K562 (cell line): ENCODE measurements around the gene RNF26. TPM values are rescaled to one million over a fixed set of nuclear protein-coding genes. Genes with fewer than 3 reads are reported as not detected.

Experiments
- ARID1B ChIP-seq: fragments of 450-650 bp; IDR thresholded peaks from 2 replicates; pipeline ENCODE4 v1.6.1; 2016; ENCODE audit warnings: antibody characterized with exemption, mild to moderate bottlenecking, inconsistent platforms
- BACH1 ChIP-seq: fragments of 200-800 bp; sonication (Bioruptor generic); IDR thresholded peaks from 2 replicates; pipeline ENCODE4 v1.6.1; 2016; ENCODE audit warnings: missing genetic modification characterization, missing compliant biosample characterization
- CHD2 ChIP-seq: IDR thresholded peaks from 2 replicates; pipeline ENCODE4 v1.6.1; 2011; ENCODE audit warnings: low read depth, low read length
- CREB3 ChIP-seq: fragments of 450-650 bp; conservative IDR thresholded peaks from 2 replicates; pipeline ENCODE4 v1.6.1; 2016; ENCODE audit warnings: missing genetic modification characterization, low read depth, mild to moderate bottlenecking, missing compliant biosample characterization, moderate library complexity
- FUS ChIP-seq: fragments of 200-400 bp; formaldehyde crosslinking; optimal IDR thresholded peaks from 2 replicates; pipeline ENCODE3; 2017; ENCODE audit warnings: low read depth, low read length
- KAT7 ChIP-seq: sonication (generic); formaldehyde crosslinking; IDR thresholded peaks from 2 replicates; pipeline ENCODE4 v1.8.0; 2022; ENCODE audit warnings: missing genetic modification reagents, mild to moderate bottlenecking, borderline replicate concordance
- PRMT5 ChIP-seq: sonication (generic); formaldehyde crosslinking; IDR thresholded peaks from 2 replicates; pipeline ENCODE4 v1.5.0; 2020; ENCODE audit warnings: missing genetic modification reagents
- RB1 ChIP-seq: fragments of 450-650 bp; IDR thresholded peaks from 2 replicates; pipeline ENCODE4 v1.6.1; 2017; ENCODE audit warnings: low read depth, mild to moderate bottlenecking
- TARDBP ChIP-seq: fragments of 450-650 bp; IDR thresholded peaks from 2 replicates; pipeline ENCODE4 v1.6.1; 2016
- ZNF174 ChIP-seq: fragments of 250-450 bp; sonication (Bioruptor Pico); IDR thresholded peaks from 2 replicates; pipeline ENCODE4 v1.4.0; 2020; ENCODE audit warnings: mild to moderate bottlenecking
- ZNF79 ChIP-seq: fragments of 250-450 bp; sonication (Bioruptor Pico); IDR thresholded peaks from 2 replicates; pipeline ENCODE4 v1.4.0; 2020; ENCODE audit warnings: low read depth, mild to moderate bottlenecking, moderate library complexity
- polyA plus RNA-seq, 8 experiments: library from polyadenylated mRNA; depleted of rRNA in 4 of 8; stranded (reverse) in 5 of 8; unstranded in 3 of 8; fragments of >200 nt; fragmentation: Nextera tagmentation in 2 of 8; fragmentation: Illumina TruSeq in 1 of 8; extraction: Ambion mirVana in 2 of 8; extraction: Trizol in 1 of 8; gene quantifications; 2 replicates each; pipeline versions ENCODE4 v1.2.1 to v1.2.3, GENCODE V29; 2011 to 2014; ENCODE audit warnings: inconsistent platforms in 1 of 8, missing spikeins in 1 of 8
- total RNA-seq, 7 experiments: library from RNA; depleted of rRNA in 6 of 7; stranded (reverse); fragments of >200 nt in 6 of 7; fragmentation: Illumina TruSeq in 2 of 7; extraction: Trizol in 2 of 7; gene quantifications; 2 replicates each; pipeline versions ENCODE4 v1.2.1 to v1.2.3, GENCODE V29; 2011 to 2021; ENCODE audit warnings: low replicate concordance in 1 of 7
- TF ChIP-seq, protein P1 (sequence below): fragments of 200-800 bp; sonication (Bioruptor generic); IDR thresholded peaks from 2 replicates; pipeline ENCODE4 v1.6.1; 2016; ENCODE audit warnings: missing genetic modification characterization, missing compliant biosample characterization
- TF ChIP-seq, protein P2 (sequence below): fragments of 250-450 bp; sonication (Bioruptor Pico); IDR thresholded peaks from 2 replicates; pipeline ENCODE4 v1.8.0; 2021; ENCODE audit warnings: mild to moderate bottlenecking, moderate library complexity
- TF ChIP-seq, protein P3 (sequence below): sonication (generic); formaldehyde crosslinking; IDR thresholded peaks from 2 replicates; pipeline ENCODE4 v1.8.0; 2022; ENCODE audit warnings: missing genetic modification reagents, mild to moderate bottlenecking, borderline replicate concordance

RNF26 gene
- total and polyA plus RNA-seq, 9 of the 15 experiments (the other 6 are each of a cell fraction or from before 2014, with no cell fraction given) = 5.3 to 53.6 (median 12.7) TPM

GRCh38 chr11:119318240-119319135 lies 15.8 kb upstream of the RNF26 start (continued):
- TF ChIP-seq, protein P1, sequence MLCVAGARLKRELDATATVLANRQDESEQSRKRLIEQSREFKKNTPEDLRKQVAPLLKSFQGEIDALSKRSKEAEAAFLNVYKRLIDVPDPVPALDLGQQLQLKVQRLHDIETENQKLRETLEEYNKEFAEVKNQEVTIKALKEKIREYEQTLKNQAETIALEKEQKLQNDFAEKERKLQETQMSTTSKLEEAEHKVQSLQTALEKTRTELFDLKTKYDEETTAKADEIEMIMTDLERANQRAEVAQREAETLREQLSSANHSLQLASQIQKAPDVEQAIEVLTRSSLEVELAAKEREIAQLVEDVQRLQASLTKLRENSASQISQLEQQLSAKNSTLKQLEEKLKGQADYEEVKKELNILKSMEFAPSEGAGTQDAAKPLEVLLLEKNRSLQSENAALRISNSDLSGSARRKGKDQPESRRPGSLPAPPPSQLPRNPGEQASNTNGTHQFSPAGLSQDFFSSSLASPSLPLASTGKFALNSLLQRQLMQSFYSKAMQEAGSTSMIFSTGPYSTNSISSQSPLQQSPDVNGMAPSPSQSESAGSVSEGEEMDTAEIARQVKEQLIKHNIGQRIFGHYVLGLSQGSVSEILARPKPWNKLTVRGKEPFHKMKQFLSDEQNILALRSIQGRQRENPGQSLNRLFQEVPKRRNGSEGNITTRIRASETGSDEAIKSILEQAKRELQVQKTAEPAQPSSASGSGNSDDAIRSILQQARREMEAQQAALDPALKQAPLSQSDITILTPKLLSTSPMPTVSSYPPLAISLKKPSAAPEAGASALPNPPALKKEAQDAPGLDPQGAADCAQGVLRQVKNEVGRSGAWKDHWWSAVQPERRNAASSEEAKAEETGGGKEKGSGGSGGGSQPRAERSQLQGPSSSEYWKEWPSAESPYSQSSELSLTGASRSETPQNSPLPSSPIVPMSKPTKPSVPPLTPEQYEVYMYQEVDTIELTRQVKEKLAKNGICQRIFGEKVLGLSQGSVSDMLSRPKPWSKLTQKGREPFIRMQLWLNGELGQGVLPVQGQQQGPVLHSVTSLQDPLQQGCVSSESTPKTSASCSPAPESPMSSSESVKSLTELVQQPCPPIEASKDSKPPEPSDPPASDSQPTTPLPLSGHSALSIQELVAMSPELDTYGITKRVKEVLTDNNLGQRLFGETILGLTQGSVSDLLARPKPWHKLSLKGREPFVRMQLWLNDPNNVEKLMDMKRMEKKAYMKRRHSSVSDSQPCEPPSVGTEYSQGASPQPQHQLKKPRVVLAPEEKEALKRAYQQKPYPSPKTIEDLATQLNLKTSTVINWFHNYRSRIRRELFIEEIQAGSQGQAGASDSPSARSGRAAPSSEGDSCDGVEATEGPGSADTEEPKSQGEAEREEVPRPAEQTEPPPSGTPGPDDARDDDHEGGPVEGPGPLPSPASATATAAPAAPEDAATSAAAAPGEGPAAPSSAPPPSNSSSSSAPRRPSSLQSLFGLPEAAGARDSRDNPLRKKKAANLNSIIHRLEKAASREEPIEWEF (CRISPR knock-in tag) = no peak
- TF ChIP-seq RB1 (no peak), ZNF79 (CRISPR knock-in tag) (no peak), KAT7 (CRISPR knock-in tag) (peak; percentile 79; the same call in 1 of the 2 replicates), ARID1B (peak; percentile 28; the same call in 1 of the 2 replicates), CHD2 (no peak), FUS (no peak), BACH1 (tag) (no peak; the same call in 1 of the 2 replicates), CREB3 (tag) (no peak; the same call in 1 of the 2 replicates), ZNF174 (CRISPR knock-in tag) (no peak), PRMT5 (CRISPR knock-in tag) (no peak), TARDBP (peak; percentile 72; the same call in 1 of the 2 replicates)
- TF ChIP-seq, protein P2, sequence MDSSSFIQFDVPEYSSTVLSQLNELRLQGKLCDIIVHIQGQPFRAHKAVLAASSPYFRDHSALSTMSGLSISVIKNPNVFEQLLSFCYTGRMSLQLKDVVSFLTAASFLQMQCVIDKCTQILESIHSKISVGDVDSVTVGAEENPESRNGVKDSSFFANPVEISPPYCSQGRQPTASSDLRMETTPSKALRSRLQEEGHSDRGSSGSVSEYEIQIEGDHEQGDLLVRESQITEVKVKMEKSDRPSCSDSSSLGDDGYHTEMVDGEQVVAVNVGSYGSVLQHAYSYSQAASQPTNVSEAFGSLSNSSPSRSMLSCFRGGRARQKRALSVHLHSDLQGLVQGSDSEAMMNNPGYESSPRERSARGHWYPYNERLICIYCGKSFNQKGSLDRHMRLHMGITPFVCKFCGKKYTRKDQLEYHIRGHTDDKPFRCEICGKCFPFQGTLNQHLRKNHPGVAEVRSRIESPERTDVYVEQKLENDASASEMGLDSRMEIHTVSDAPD (CRISPR knock-in tag) = no peak
- TF ChIP-seq, protein P3, sequence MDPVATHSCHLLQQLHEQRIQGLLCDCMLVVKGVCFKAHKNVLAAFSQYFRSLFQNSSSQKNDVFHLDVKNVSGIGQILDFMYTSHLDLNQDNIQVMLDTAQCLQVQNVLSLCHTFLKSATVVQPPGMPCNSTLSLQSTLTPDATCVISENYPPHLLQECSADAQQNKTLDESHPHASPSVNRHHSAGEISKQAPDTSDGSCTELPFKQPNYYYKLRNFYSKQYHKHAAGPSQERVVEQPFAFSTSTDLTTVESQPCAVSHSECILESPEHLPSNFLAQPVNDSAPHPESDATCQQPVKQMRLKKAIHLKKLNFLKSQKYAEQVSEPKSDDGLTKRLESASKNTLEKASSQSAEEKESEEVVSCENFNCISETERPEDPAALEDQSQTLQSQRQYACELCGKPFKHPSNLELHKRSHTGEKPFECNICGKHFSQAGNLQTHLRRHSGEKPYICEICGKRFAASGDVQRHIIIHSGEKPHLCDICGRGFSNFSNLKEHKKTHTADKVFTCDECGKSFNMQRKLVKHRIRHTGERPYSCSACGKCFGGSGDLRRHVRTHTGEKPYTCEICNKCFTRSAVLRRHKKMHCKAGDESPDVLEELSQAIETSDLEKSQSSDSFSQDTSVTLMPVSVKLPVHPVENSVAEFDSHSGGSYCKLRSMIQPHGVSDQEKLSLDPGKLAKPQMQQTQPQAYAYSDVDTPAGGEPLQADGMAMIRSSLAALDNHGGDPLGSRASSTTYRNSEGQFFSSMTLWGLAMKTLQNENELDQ (CRISPR knock-in tag) = no peak
